HFF-Myc (cell line): ENCODE results near the gene SERTAD3.

Experiments
- DNase-seq: peaks from one replicate; pipeline ENCODE4 v3.0.0-alpha.2; 2011; ENCODE audit warnings: low read depth; ENCODE audit errors: extremely low read depth
- H3K4me3 ChIP-seq: replicated peaks from 2 replicates; pipeline ENCODE4 v1.5.1; 2011; ENCODE audit warnings: low read depth, mild to moderate bottlenecking, control low read depth, low read length
- CTCF ChIP-seq: IDR thresholded peaks from 2 replicates; pipeline ENCODE4 v1.5.1; 2012; ENCODE audit warnings: mild to moderate bottlenecking, low read depth, low read length, control low read depth; ENCODE audit errors: missing control alignments

SERTAD3 gene

GRCh38 chr19:40445780-40446262 is 1.7 kb upstream of the SERTAD3 start:
- no peak overlapping the region for H3K4me3 ChIP-seq
- no peak for DNase-seq
- TF ChIP-seq CTCF, result no peak

GRCh38 chr19:40444825-40445312 is 734 bp upstream of the SERTAD3 start:
- no peak for TF ChIP-seq CTCF
- DNase-seq, result no peak

GRCh38 chr19:40443131-40443999 is 770 bp downstream of the SERTAD3 start:
- peak; percentile 99 for DNase-seq
- H3K4me3 ChIP-seq, result peak overlapping the region; percentile 95
- TF ChIP-seq CTCF, result no peak

More at GRCh38 chr19:40444825-40445312, 734 bp upstream of the SERTAD3 start:
- peak overlapping the region; percentile 95 for H3K4me3 ChIP-seq

- no peak for TF ChIP-seq CTCF
- peak overlapping the region; percentile 95 for H3K4me3 ChIP-seq
- DNase-seq, result no peak
Observed at GRCh38 chr19:40442328-40443130, 1.6 kb downstream of the SERTAD3 start.

- no peak for DNase-seq
- TF ChIP-seq CTCF, result no peak
- peak overlapping the region; percentile 95 for H3K4me3 ChIP-seq
Observed at GRCh38 chr19:40441719-40442253, 2.3 kb downstream of the SERTAD3 start.

- DNase-seq, result no peak
- TF ChIP-seq CTCF, result no peak
- H3K4me3 ChIP-seq, result no peak overlapping the region
Observed at GRCh38 chr19:40438284-40438683, 5.9 kb downstream of the SERTAD3 start.
